Measurements from ENCODE around the gene TXNDC2. TPM values are rescaled to one million over a fixed set of nuclear protein-coding genes. Genes with fewer than 3 reads are reported as not detected.

Gene TXNDC2
- polyA plus RNA-seq, result under 1 TPM in 2 of 4 donors, not detected in 2; 0.03 to 0.10 TPM
- long read RNA-seq, donor 1, result 0 reads
- long read RNA-seq, donor 2, result 0 reads
- long read RNA-seq, donor 3, result 0 reads
- long read RNA-seq, donor 4, result 0 reads
- long read RNA-seq, donor 5, result 0 reads
- long read RNA-seq, donor 6, result 0 reads
- long read RNA-seq, donor 7, result 0 reads
- long read RNA-seq, donor 8, result 0 reads
- long read RNA-seq, donor 9, result 0 reads
- long read RNA-seq, donor 10, result 0 reads

GRCh38 chr18:9885170-9886004 is at the start of gene TXNDC2:
Gene TXNDC2 (plus strand): TSS chr18:9885973. CDS start chr18:9886681, 708 bp downstream.
- Histone ChIP-seq H3K27me3 (ENCODE audit: control insufficient read depth in 3 of 3, insufficient read depth in 3 of 3, low read length in 3 of 3) (no peaks in the 10 kb centered on the region), H3K27ac (ENCODE audit: low read depth in 1 of 3, low read length in 2 of 3) (no peak within 1 kb of the TSS), H3K9me3 (ENCODE audit: control insufficient read depth in 2 of 2, insufficient read depth in 1 of 2, low read depth in 1 of 2, low read length in 1 of 2) (no peaks in the 10 kb centered on the region), H3K36me3 (ENCODE audit: control insufficient read depth in 3 of 3, insufficient read depth in 2 of 3, low read depth in 1 of 3, low read length in 3 of 3) (no peaks in the 10 kb centered on the region), H3K4me3 (ENCODE audit: low read depth in 1 of 3, low read length in 3 of 3) (no peak within 1 kb of the TSS), H3K4me1 (ENCODE audit: control insufficient read depth in 3 of 3, insufficient read depth in 2 of 3, low read depth in 1 of 3, low read length in 2 of 3) (no peaks in the 10 kb centered on the region)
- WGBS, 3 donors, result 82 to 91% (median 87%) methylated on average over 8 of the region's 8 CpGs
- DNase-seq (no peak), FAIRE-seq (no peak)

DNA sequence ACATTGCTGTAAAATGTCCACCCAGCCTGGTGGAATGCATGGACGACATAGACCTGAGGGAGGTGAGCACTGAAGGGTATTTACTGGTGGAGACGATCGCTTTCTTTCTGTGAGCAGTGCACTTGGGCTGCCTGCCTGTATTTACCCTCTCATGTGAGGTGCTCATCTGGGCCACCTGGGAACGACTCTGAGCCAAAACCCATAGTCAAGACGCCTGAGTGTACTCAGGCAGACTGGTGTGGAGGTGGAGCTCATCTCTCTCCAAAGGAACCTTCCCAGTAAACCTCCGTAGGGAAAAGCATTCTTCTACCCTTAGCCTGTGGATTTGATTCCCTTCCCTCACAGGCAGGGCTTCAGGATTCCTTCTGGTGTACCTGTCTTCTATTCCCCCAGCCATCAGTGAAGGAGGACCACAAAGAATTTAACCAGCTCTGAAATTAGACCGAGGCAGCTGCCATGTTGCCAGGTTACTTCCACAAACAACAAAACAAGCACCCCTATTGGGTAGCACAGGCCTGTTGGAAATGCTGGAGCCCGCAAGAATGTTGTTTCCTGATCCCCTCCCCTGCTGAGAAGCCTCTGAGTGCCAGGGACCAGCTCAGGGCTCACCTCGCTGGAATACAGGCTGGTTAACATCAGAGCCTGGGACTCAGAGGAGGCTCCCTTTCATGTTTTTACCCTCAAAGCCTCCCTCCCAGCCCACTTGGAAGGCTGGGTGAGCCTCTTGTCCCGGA is 47.5 kb upstream of the TXNDC2 start:
- Histone ChIP-seq H3K36me3 (ENCODE audit: control insufficient read depth in 3 of 3, insufficient read depth in 2 of 3, low read depth in 1 of 3, low read length in 3 of 3) (no peaks in the 10 kb centered on the region), H3K4me1 (ENCODE audit: control insufficient read depth in 3 of 3, insufficient read depth in 2 of 3, low read depth in 1 of 3, low read length in 2 of 3) (peaks cover 0 to 11% (median 0%) of the 10 kb centered on the region in 3 donors), H3K27me3 (ENCODE audit: control insufficient read depth in 3 of 3, insufficient read depth in 3 of 3, low read length in 3 of 3) (no peaks in the 10 kb centered on the region), H3K27ac (ENCODE audit: low read depth in 1 of 3, low read length in 2 of 3) (no peak overlapping the region), H3K9me3 (ENCODE audit: control insufficient read depth in 2 of 2, insufficient read depth in 1 of 2, low read depth in 1 of 2, low read length in 1 of 2) (no peaks in the 10 kb centered on the region), H3K4me3 (ENCODE audit: low read depth in 1 of 3, low read length in 3 of 3) (no peak overlapping the region)
- FAIRE-seq (no peak), DNase-seq (no peak)
- WGBS, 3 donors, result 62 to 68% (median 66%) methylated on average over 10 of the region's 10 CpGs

- DNase-seq (no peak), FAIRE-seq (no peak)
- Histone ChIP-seq H3K4me3 (ENCODE audit: low read depth in 1 of 3, low read length in 3 of 3) (no peak overlapping the region), H3K4me1 (ENCODE audit: control insufficient read depth in 3 of 3, insufficient read depth in 2 of 3, low read depth in 1 of 3, low read length in 2 of 3) (peaks cover 0 to 11% (median 0%) of the 10 kb centered on the region in 3 donors), H3K27me3 (ENCODE audit: control insufficient read depth in 3 of 3, insufficient read depth in 3 of 3, low read length in 3 of 3) (peaks cover 0 to under 1% (median 0%) of the 10 kb centered on the region in 3 donors), H3K27ac (ENCODE audit: low read depth in 1 of 3, low read length in 2 of 3) (no peak overlapping the region), H3K36me3 (ENCODE audit: control insufficient read depth in 3 of 3, insufficient read depth in 2 of 3, low read depth in 1 of 3, low read length in 3 of 3) (peaks cover 0 to 2% (median 0%) of the 10 kb centered on the region in 3 donors), H3K9me3 (ENCODE audit: control insufficient read depth in 2 of 2, insufficient read depth in 1 of 2, low read depth in 1 of 2, low read length in 1 of 2) (no peaks in the 10 kb centered on the region)
- 91 to 96% (median 95%) methylated on average over 8 of the region's 8 CpGs for WGBS, 3 donors
These were observed 46.6 kb upstream of the TXNDC2 start for GRCh38 chr18:9839211-9839610.

DNA sequence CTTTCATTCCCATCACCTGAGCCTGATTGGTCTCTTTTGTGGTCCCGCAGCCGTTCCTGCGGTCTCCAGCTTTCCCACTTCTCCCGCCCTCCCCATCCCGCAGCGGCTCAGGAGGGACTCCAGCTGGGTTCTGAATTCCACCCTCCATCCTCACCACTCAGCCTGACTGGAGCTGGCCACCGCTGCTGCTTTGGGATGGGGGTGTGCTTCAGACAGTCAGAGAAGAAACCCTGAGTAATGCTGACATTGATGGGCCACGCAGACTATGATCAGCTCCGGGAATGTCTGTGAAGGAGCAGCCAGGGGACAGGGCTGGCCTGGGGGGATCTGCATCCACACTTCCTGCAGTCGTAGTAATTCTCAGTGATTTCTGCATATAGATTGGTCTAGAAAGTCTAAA is 45.9 kb upstream of the TXNDC2 start:
- H3K4me3 ChIP-seq (ENCODE audit: low read depth in 1 of 3, low read length in 3 of 3), result no peak overlapping the region
- WGBS, 3 donors, result 84 to 90% (median 85%) methylated on average over 8 to 10 of the region's 10 CpGs
- no peak for DNase-seq
- peaks cover 0 to 4% (median 0%) of the 10 kb centered on the region in 3 donors for H3K36me3 ChIP-seq (ENCODE audit: control insufficient read depth in 3 of 3, insufficient read depth in 2 of 3, low read depth in 1 of 3, low read length in 3 of 3)
- no peak for FAIRE-seq
- peaks cover 0 to 10% (median 0%) of the 10 kb centered on the region in 3 donors for H3K4me1 ChIP-seq (ENCODE audit: control insufficient read depth in 3 of 3, insufficient read depth in 2 of 3, low read depth in 1 of 3, low read length in 2 of 3)
- H3K27me3 ChIP-seq (ENCODE audit: control insufficient read depth in 3 of 3, insufficient read depth in 3 of 3, low read length in 3 of 3), result peaks cover 0 to 2% (median 0%) of the 10 kb centered on the region in 3 donors
- H3K9me3 ChIP-seq (ENCODE audit: control insufficient read depth in 2 of 2, insufficient read depth in 1 of 2, low read depth in 1 of 2, low read length in 1 of 2), result no peaks in the 10 kb centered on the region
- H3K27ac ChIP-seq (ENCODE audit: low read depth in 1 of 3, low read length in 2 of 3), result no peak overlapping the region

DNA sequence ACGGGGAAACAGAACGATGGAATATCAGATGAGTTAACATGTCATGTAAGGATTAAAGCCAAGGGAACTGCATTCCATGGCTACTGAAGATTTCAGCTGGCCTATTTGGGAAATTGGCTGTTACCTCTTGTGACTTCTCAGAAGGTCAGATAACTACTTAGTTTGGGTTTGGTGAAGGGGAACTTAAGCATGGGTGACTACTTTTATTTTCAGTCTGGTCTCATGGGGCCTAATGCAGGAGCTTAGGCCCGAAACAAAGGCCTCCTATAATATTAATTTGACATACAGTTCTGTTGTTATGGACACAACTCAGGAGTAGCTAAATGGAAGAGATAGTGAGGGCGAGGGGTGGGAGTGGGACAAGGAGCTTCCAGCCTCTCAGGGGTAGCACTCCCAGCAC is 44.0 kb upstream of the TXNDC2 start:
- Histone ChIP-seq H3K27me3 (ENCODE audit: control insufficient read depth in 3 of 3, insufficient read depth in 3 of 3, low read length in 3 of 3) (peaks cover 0 to 2% (median 0%) of the 10 kb centered on the region in 3 donors), H3K9me3 (ENCODE audit: control insufficient read depth in 2 of 2, insufficient read depth in 1 of 2, low read depth in 1 of 2, low read length in 1 of 2) (no peaks in the 10 kb centered on the region), H3K36me3 (ENCODE audit: control insufficient read depth in 3 of 3, insufficient read depth in 2 of 3, low read depth in 1 of 3, low read length in 3 of 3) (peaks cover 0 to 4% (median 0%) of the 10 kb centered on the region in 3 donors), H3K27ac (ENCODE audit: low read depth in 1 of 3, low read length in 2 of 3) (no peak overlapping the region), H3K4me3 (ENCODE audit: low read depth in 1 of 3, low read length in 3 of 3) (no peak overlapping the region), H3K4me1 (ENCODE audit: control insufficient read depth in 3 of 3, insufficient read depth in 2 of 3, low read depth in 1 of 3, low read length in 2 of 3) (no peaks in the 10 kb centered on the region)
- 84 to 93% (median 87%) methylated on average over 4 of the region's 4 CpGs for WGBS, 3 donors
- FAIRE-seq (no peak), DNase-seq (no peak)

DNA sequence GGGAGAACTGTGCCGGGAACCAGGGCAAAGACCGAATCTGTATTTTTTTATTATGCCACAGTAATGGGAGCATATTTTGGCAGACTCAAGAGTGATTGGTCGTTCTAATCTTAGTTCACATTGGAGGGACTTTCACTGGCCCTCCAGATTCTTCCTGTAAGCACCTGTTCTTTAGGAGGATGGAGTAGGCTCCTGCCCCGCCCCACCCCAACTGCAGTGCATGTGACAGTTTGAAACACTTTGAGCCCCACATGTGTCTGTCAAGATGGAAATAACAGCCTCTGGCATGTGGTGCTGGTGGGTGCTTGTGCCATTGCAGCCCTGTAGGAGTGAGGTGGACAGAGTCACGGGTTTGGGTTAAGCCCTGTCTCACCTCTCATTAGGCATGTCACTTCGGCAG is 43.3 kb upstream of the TXNDC2 start:
- WGBS, 3 donors, result 92 to 96% (median 94%) methylated on average over 6 of the region's 6 CpGs

GRCh38 chr18:9845256-9845655 is 40.5 kb upstream of the TXNDC2 start:
- FAIRE-seq, result no peak
- no peaks in the 10 kb centered on the region for H3K9me3 ChIP-seq (ENCODE audit: control insufficient read depth in 2 of 2, insufficient read depth in 1 of 2, low read depth in 1 of 2, low read length in 1 of 2)
- 80 to 89% (median 80%) methylated on average over 3 of the region's 3 CpGs for WGBS, 3 donors
- H3K27me3 ChIP-seq (ENCODE audit: control insufficient read depth in 3 of 3, insufficient read depth in 3 of 3, low read length in 3 of 3), result peaks cover 0 to 2% (median 0%) of the 10 kb centered on the region in 3 donors
- DNase-seq, result no peak
- H3K36me3 ChIP-seq (ENCODE audit: control insufficient read depth in 3 of 3, insufficient read depth in 2 of 3, low read depth in 1 of 3, low read length in 3 of 3), result peaks cover 0 to 4% (median 0%) of the 10 kb centered on the region in 3 donors
- H3K4me1 ChIP-seq (ENCODE audit: control insufficient read depth in 3 of 3, insufficient read depth in 2 of 3, low read depth in 1 of 3, low read length in 2 of 3), result peaks cover 0 to 8% (median 0%) of the 10 kb centered on the region in 3 donors
- no peak overlapping the region for H3K27ac ChIP-seq (ENCODE audit: low read depth in 1 of 3, low read length in 2 of 3)
- H3K4me3 ChIP-seq (ENCODE audit: low read depth in 1 of 3, low read length in 3 of 3), result no peak overlapping the region

More for the DNA sequence above, 43.3 kb upstream of the TXNDC2 start:
- no peak for DNase-seq
- no peak overlapping the region for H3K27ac ChIP-seq (ENCODE audit: low read depth in 1 of 3, low read length in 2 of 3)
- peaks cover 0 to 2% (median 0%) of the 10 kb centered on the region in 3 donors for H3K27me3 ChIP-seq (ENCODE audit: control insufficient read depth in 3 of 3, insufficient read depth in 3 of 3, low read length in 3 of 3)
- H3K9me3 ChIP-seq (ENCODE audit: control insufficient read depth in 2 of 2, insufficient read depth in 1 of 2, low read depth in 1 of 2, low read length in 1 of 2), result no peaks in the 10 kb centered on the region
- H3K4me3 ChIP-seq (ENCODE audit: low read depth in 1 of 3, low read length in 3 of 3), result no peak overlapping the region
- no peaks in the 10 kb centered on the region for H3K4me1 ChIP-seq (ENCODE audit: control insufficient read depth in 3 of 3, insufficient read depth in 2 of 3, low read depth in 1 of 3, low read length in 2 of 3)
- FAIRE-seq, result no peak
- H3K36me3 ChIP-seq (ENCODE audit: control insufficient read depth in 3 of 3, insufficient read depth in 2 of 3, low read depth in 1 of 3, low read length in 3 of 3), result peaks cover 0 to 4% (median 0%) of the 10 kb centered on the region in 3 donors
